Measurements from ENCODE around the gene PPM1F.
"Not testable (repeated sequence)": the region's sequence is repeated elsewhere in the genome, so short reads cannot be mapped to it uniquely, and the experiment has no call there.

Gene PPM1F

GRCh38 chr22:21881841-21882753 lies 70.6 kb downstream of the PPM1F start:
- H3K4me3 ChIP-seq (ENCODE audit: control insufficient read depth, low read depth, low read length) = no peak overlapping the region
- no peak for DNase-seq (ENCODE audit: low read depth)
- no peak for TF ChIP-seq CTCF (IDR thresholded peaks at IDR 0.05; ENCODE audit: control insufficient read depth, insufficient read depth, low read depth, low read length, missing control alignments)

GRCh38 chr22:21876486-21877176 lies 76.0 kb downstream of the PPM1F start:
- H3K4me3 ChIP-seq (ENCODE audit: control insufficient read depth, low read depth, low read length) = no peak overlapping the region
- peak; percentile 74 for DNase-seq (ENCODE audit: low read depth)
- no peak for TF ChIP-seq CTCF (IDR thresholded peaks at IDR 0.05; ENCODE audit: control insufficient read depth, insufficient read depth, low read depth, low read length, missing control alignments)

- H3K4me3 ChIP-seq (ENCODE audit: control insufficient read depth, low read depth, low read length); DNase-seq (ENCODE audit: low read depth): not testable (repeated sequence)
These were observed 77.7 kb downstream of the PPM1F start for GRCh38 chr22:21874953-21875352.

- TF ChIP-seq CTCF (IDR thresholded peaks at IDR 0.05; ENCODE audit: control insufficient read depth, insufficient read depth, low read depth, low read length, missing control alignments) = no peak
- no peak overlapping the region for H3K4me3 ChIP-seq (ENCODE audit: control insufficient read depth, low read depth, low read length)
- DNase-seq (ENCODE audit: low read depth) = no peak
These were observed 79.0 kb downstream of the PPM1F start for GRCh38 chr22:21873619-21874018.

- H3K4me3 ChIP-seq (ENCODE audit: control insufficient read depth, low read depth, low read length); DNase-seq (ENCODE audit: low read depth): not testable (repeated sequence)
These were observed 79.9 kb downstream of the PPM1F start for GRCh38 chr22:21872741-21873140.
